NCI-H2029 treated with DMSO at 0.1 percent for 48 hours (cell line): ENCODE data around the gene SECISBP2L.

Experiments
- DNase-seq: peaks from one replicate; lab custom pipeline; 2025; lab: John Stamatoyannopoulos, UW

SECISBP2L gene

GRCh38 chr15:48966595-48967301 is 79.5 kb downstream of the SECISBP2L start:
- DNase-seq, result no peak

- DNase-seq, result no peak
These were observed 80.3 kb downstream of the SECISBP2L start for GRCh38 chr15:48965972-48966371.

- DNase-seq, result no peak
These were observed 81.3 kb downstream of the SECISBP2L start for GRCh38 chr15:48964898-48965297.

- DNase-seq, result no peak
These were observed 82.6 kb downstream of the SECISBP2L start, which contains the start of gene SHC4 for GRCh38 chr15:48963524-48964113. Gene SHC4, minus strand, starts transcription at chr15:48963919. Its CDS starts 904 bp downstream, at chr15:48963015.

DNA sequence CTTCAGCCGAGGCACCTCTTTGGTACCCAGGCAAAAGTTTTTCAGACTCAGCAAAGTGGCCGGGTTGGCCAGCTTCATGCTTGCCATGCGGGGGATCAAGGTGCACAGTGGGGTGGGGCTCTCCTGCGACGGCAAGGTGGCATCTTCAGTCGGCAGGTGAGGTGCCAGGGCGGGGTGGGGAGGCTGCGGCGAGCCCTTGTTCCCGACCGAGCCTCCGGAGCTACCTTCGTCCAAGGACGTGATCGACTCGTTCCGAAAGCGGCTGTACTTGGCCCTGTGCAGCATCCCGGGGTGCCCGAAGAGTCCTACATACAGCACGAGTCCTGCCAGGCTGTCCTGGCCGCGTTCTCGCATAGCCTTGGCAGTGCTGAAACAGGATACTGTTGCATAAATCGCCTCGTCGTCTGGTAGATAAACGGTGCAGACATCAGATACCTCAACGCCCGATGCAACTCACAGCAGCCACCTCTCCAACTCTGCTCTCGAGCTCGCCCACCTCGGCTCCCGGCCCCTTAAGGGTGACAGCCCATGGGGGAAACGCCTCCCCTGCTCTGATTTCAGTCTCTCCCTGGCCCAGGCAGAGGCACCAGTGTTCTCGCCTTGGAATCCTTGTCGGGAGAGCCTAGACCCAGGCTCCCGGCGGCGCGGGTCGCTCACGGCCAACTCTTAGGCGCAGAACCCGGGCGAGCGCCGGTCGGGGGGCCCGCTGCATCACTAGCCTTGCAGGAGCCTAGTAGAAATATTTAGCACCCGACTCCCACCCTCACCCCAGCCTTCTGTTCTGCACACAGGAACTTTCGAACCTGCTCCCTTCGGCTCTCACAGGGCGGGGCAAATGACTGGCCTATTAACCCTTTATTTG is 83.4 kb downstream of the SECISBP2L start:
- DNase-seq, result no peak

GRCh38 chr15:48955967-48956366 is 90.3 kb downstream of the SECISBP2L start:
- DNase-seq, result no peak

DNA sequence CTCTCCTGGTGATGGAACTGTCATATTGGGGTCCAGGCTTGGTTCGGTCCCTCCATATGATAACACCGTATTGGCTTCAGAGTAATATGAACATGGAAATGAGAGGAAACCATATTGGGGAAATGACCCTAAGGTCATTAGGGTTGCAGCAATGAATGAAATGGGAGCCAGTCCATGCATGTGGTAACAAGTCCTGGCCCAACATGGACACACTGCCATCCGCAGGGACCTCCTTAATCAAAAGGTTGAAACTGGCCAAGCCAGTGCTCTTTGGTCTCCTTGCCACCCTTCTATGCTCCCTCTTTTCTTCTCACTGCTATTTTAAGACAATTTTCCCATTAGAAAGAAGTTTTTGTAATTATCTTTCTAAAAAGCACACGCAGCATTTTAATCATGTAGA is 90.9 kb downstream of the SECISBP2L start:
- DNase-seq, result no peak

DNA sequence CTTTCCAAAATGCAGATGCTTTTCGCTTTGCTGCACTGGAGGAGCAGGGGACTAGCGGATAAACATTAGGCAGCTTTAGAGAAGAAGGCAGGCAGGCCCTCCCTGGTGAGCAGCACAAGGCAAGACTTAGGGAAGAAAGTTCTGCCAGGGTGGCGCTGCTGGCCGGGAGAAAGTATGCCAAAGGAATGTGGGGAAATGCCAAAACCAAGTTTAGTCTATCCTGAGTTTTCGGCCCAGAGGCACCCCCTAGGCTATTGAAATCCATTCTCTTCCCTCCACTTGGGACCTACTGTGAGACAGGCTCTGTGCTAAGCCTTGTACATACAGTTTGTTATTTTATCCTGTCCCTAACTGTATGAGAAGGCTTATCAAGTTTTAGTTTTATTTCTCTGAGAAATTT is 91.7 kb downstream of the SECISBP2L start:
- no peak for DNase-seq

DNA sequence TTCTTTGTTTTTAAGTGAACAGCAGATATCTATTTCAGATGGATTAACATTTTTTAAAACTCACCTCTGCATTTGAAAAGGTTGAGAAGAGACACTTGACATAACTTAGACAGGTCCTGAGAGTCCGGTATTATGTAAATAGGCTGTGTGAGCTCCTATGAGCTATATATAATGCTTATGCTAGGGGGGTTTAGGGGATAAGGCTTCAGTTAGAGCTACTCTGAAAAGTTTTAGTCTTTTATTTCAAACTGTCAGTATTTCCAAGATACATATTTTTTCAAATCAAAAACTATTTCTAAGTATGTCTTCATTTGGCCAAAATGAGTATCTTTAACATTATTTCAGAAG is 99.4 kb downstream of the SECISBP2L start:
- no peak for DNase-seq

DNA sequence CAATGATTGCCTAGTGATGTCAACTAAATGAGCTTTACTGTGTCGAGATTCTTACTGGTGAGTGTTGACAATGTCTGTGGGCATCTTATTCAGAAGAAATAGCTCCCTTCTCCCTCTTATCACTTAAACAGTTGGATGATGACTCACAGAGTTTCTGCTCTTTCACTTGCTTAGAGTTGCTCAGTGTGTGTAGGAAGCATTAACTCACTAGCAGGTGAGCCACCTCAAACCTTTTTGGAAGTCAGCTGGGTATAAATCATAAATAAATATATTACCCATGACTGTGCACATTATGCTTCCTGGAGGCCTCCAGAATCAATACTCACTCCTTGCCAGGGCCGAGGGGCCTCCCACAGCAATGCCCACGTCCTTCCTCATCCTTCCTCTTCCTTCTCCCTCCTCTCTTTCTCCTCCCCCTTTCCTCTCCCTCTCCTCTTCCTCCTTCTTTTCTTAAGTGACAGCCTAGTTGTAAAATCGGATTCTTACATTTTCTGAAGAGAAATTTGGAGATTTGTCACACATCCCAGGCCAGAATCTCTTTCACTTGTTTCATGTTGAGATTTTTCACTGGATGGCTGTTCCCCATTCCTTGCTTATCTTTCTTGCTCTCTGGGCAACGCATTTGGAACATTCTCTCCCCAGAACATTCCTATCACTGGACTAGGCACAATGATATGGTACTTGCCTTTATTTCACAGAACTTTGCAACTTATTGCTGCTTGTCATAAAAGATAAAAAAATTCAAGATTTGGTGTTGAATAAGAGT is 100.0 kb downstream of the SECISBP2L start:
- no peak for DNase-seq

DNA sequence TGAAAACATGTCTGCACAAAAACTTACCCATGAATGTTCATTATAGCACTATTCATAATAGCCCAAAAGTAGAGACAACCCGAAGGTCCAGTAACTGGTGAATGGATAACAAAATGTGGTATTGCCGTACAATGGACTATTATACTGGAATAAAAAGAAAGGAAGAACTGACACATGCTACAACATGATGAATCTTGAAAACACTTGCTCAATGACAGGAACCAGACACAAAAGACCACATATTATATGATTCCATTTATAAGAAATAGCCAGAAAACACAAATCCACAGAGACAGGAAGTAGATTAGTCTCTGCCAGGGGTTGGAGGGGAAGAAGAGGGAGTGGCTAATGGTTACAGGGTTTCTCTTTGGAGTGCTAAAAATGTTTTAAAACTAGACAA is 100.9 kb downstream of the SECISBP2L start:
- DNase-seq, result no peak

- DNase-seq, result no peak
These were observed 104.3 kb downstream of the SECISBP2L start for GRCh38 chr15:48941904-48942303.

DNA sequence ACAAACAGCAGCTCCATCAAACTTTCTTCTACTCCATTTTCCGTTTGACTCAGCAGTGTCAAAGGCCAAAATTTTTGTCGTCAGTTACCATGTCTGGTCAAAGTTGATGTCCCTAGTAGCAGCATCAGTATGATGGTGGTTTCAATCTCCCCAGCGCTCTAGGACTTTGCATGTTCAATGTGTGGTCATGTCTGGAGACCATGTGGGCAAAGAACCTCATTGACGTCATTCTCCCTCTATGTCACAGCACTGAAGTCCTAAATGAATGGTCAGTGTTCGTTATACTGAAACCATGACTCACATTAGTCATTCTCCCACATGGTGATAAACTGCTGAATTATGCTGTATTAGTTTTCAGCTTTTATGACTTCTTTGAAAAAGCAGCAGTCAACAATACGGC is 105.7 kb downstream of the SECISBP2L start:
- no peak for DNase-seq

DNA sequence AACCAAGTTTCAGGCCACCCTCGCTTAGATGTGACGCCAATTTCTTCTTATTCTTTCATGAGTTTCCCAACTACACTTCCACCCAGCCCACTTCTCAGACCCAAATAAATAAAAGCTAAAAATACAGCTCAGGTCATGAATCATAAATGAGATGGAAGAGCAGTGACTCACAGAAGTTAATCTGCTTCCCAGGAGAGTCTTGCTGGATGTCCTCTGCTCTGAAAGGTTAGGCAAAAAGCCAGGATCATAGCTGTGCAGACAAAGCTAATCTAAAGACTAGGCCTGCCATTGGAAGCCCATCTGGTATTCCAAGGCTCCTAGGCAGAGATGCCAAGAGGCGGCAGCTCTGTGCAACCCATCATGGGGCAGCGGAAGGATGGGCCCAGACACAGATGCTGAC is 106.6 kb downstream of the SECISBP2L start:
- DNase-seq, result no peak
